GM18870 (cell line): Measurements from ENCODE around the gene CYFIP2.
"Not testable (repeated sequence)": the region's sequence is repeated elsewhere in the genome, so short reads cannot be mapped to it uniquely, and the experiment has no call there.

ENCODE experiments used
- ATAC-seq: cut with Tn5 transposase; IDR thresholded peaks from one replicate; pipeline ENCODE4 v1.9.1; 2021; ENCODE audit warnings: moderate library complexity; ENCODE audit not compliant: unreplicated experiment

Gene CYFIP2

GRCh38 chr5:157265714-157266285, at the start of gene CYFIP2:
Gene CYFIP2, plus strand, starts transcription at chr5:157266123. Its CDS starts 19,239 bp downstream, at chr5:157285362.
- ATAC-seq, result peak; percentile 50

- no peak for ATAC-seq
Measured at GRCh38 chr5:157216391-157217142, 49.4 kb upstream of the CYFIP2 start.

- no peak for ATAC-seq
Measured at GRCh38 chr5:157217289-157218024, 48.5 kb upstream of the CYFIP2 start.

- ATAC-seq, result peak; percentile 73
Measured at GRCh38 chr5:157219491-157220271, 46.2 kb upstream of the CYFIP2 start.

GRCh38 chr5:157221959-157222358, 44.0 kb upstream of the CYFIP2 start:
- no peak for ATAC-seq

GRCh38 chr5:157222506-157223230, 43.3 kb upstream of the CYFIP2 start:
- no peak for ATAC-seq

GRCh38 chr5:157225469-157226422, 40.2 kb upstream of the CYFIP2 start:
- ATAC-seq, result no peak

- ATAC-seq, result no peak
Measured at GRCh38 chr5:157230610-157231009, 35.3 kb upstream of the CYFIP2 start.

- no peak for ATAC-seq
Measured at GRCh38 chr5:157232706-157233105, 33.2 kb upstream of the CYFIP2 start.

- ATAC-seq, result no peak
Measured at GRCh38 chr5:157233515-157233914, 32.4 kb upstream of the CYFIP2 start.

GRCh38 chr5:157236423-157236822, 29.5 kb upstream of the CYFIP2 start:
- ATAC-seq, result no peak

GRCh38 chr5:157241483-157241882, 24.4 kb upstream of the CYFIP2 start:
- ATAC-seq, result no peak

- not testable (repeated sequence) for ATAC-seq
Measured at GRCh38 chr5:157244704-157245103, 21.2 kb upstream of the CYFIP2 start.

GRCh38 chr5:157245476-157245875, 20.4 kb upstream of the CYFIP2 start:
- no peak for ATAC-seq

GRCh38 chr5:157245886-157246285, 20.0 kb upstream of the CYFIP2 start:
- ATAC-seq, result no peak

- ATAC-seq, result no peak
Measured at GRCh38 chr5:157247267-157247666, 18.7 kb upstream of the CYFIP2 start.

- ATAC-seq, result no peak
Measured at GRCh38 chr5:157248821-157249470, 17.0 kb upstream of the CYFIP2 start.

GRCh38 chr5:157252711-157253465, 13.0 kb upstream of the CYFIP2 start:
- ATAC-seq, result peak; percentile 93
